GM18870 (cell line): ENCODE results near the gene TOB2.
"Not testable (repeated sequence)": the region's sequence is repeated elsewhere in the genome, so short reads cannot be mapped to it uniquely, and the experiment has no call there.

Experiments used
- ATAC-seq: cut with Tn5 transposase; IDR thresholded peaks from one replicate; pipeline ENCODE4 v1.9.1; 2021; ENCODE audit warnings: moderate library complexity; ENCODE audit not compliant: unreplicated experiment

The TOB2 gene

GRCh38 chr22:41429951-41430332, 16.7 kb downstream of the TOB2 start:
- no peak for ATAC-seq

- no peak for ATAC-seq
These were observed 17.2 kb downstream of the TOB2 start for GRCh38 chr22:41429232-41429950.

- no peak for ATAC-seq
These were observed 20.8 kb downstream of the TOB2 start for GRCh38 chr22:41425660-41426365.

- ATAC-seq: no peak
These were observed 27.9 kb downstream of the TOB2 start for GRCh38 chr22:41418717-41419116.

- ATAC-seq: no peak
These were observed 28.8 kb downstream of the TOB2 start for GRCh38 chr22:41417622-41418390.

- ATAC-seq: no peak
These were observed 31.0 kb downstream of the TOB2 start for GRCh38 chr22:41415554-41415953.

- ATAC-seq: no peak
These were observed 35.4 kb downstream of the TOB2 start for GRCh38 chr22:41411021-41411851.

- ATAC-seq: no peak
These were observed 36.3 kb downstream of the TOB2 start for GRCh38 chr22:41410311-41410751.

GRCh38 chr22:41408665-41409064, 37.9 kb downstream of the TOB2 start:
- ATAC-seq: no peak

- no peak for ATAC-seq
These were observed 39.2 kb downstream of the TOB2 start for GRCh38 chr22:41407433-41407832.

GRCh38 chr22:41406410-41406809, 40.2 kb downstream of the TOB2 start:
- ATAC-seq: no peak

- ATAC-seq: no peak
These were observed 41.0 kb downstream of the TOB2 start for GRCh38 chr22:41405588-41405987.

- no peak for ATAC-seq
These were observed 42.9 kb downstream of the TOB2 start for GRCh38 chr22:41403532-41404318.

GRCh38 chr22:41402851-41403250, 43.8 kb downstream of the TOB2 start:
- ATAC-seq: not testable (repeated sequence)

GRCh38 chr22:41401781-41402648, 44.6 kb downstream of the TOB2 start:
- no peak for ATAC-seq

GRCh38 chr22:41398921-41399320, 47.7 kb downstream of the TOB2 start:
- ATAC-seq: no peak

GRCh38 chr22:41397143-41397811, 49.3 kb downstream of the TOB2 start:
- no peak for ATAC-seq

- ATAC-seq: no peak
These were observed 50.9 kb downstream of the TOB2 start for GRCh38 chr22:41395531-41396240.
